HG02852 (cell line): Measurements from ENCODE around the gene KIF15.

Experiments used
- ATAC-seq: cut with Tn5 transposase; IDR thresholded peaks from one replicate; pipeline ENCODE4 v1.9.1; 2021; ENCODE audit warnings: mild to moderate bottlenecking, moderate library complexity; ENCODE audit not compliant: unreplicated experiment

Gene KIF15

DNA sequence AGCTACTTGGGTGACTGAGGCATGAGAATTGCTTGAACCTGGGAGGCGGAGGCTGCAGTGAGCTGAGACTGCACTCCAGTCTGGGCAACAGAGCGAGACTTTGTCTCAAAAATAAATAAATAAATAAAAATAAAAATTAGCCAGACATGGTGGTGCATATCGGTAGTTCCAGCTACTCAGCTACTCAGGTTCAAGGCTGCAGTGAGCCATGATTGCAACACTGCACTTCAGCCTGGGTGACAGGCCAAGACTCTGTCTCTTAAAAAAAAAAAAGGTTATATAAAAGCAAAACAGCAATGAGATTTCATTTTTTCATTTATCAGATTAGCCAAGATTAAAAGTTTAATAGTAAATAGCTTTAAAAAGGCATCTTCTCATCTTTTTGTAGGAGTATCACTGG lies 115.7 kb downstream of the KIF15 start:
- no peak for ATAC-seq

- no peak for ATAC-seq
Observed at GRCh38 chr3:44880284-44880683, 118.7 kb downstream of the KIF15 start.

GRCh38 chr3:44883213-44883955 lies 121.8 kb downstream of the KIF15 start:
- ATAC-seq: no peak

- ATAC-seq: no peak
Observed at GRCh38 chr3:44883999-44884431, 122.4 kb downstream of the KIF15 start.

DNA sequence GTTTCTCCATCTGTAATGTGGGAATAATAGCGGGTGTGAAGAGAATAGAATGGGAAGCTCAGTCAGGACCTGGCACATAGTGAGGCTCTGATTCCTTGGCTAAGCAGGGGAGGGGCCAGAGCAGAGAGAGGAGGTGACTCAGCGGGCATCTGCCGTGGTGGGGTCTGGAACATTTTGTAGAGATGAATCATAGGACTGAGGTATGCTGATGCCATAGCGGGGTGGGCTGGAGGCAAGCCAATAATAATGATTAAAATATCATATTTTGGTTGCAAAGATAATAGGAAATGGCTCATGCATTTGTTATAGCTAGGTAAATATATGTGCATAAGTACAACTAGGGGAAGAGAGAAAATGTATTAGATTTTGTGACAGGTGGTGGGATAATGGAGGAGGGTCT lies 124.0 kb downstream of the KIF15 start:
- no peak for ATAC-seq

GRCh38 chr3:44886561-44886960 lies 125.0 kb downstream of the KIF15 start:
- ATAC-seq: no peak

- ATAC-seq: no peak
Observed at GRCh38 chr3:44887101-44887500, 125.5 kb downstream of the KIF15 start.

GRCh38 chr3:44890258-44890657 lies 128.7 kb downstream of the KIF15 start:
- no peak for ATAC-seq

GRCh38 chr3:44890852-44891251 lies 129.3 kb downstream of the KIF15 start:
- no peak for ATAC-seq

DNA sequence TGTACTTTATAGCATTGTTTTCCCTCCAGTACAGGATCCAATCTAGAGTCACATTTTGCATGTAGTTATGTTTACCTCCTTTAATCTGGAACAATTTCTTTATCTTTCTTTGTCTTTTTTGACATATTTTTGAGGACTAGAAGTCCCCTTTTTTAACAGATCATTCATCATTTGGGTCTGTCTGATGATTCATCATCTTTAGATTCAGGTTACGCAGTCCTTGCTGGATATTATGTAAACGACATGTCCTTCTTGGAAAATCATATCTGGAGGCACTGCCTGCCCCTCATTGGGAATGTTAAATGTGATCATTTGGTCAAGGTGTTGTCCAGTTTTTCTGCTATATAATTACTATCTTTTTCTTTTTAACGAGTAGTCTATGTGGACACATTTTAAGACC lies 131.1 kb downstream of the KIF15 start:
- no peak for ATAC-seq

- no peak for ATAC-seq
Observed at GRCh38 chr3:44893097-44893496, 131.5 kb downstream of the KIF15 start.

DNA sequence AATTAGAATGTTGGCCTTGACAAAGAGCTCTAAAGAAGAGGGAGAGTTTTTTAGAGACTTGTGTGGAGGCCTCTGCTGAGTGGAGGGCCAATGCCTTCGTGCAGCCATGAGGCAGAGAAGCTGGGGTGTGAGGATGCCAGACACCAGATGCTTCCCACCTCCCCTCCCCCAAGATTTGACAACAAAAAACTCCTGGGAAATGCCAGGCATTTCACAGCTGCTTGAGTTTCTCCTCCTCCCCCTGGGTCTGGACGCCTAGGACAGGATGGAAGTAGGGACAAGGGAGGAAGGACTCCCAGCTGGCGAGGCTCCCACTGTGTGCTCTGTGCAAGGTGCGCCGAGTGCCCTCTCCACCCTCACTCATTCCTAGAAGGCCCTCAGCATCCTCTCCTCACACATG lies 132.9 kb downstream of the KIF15 start:
- no peak for ATAC-seq

DNA sequence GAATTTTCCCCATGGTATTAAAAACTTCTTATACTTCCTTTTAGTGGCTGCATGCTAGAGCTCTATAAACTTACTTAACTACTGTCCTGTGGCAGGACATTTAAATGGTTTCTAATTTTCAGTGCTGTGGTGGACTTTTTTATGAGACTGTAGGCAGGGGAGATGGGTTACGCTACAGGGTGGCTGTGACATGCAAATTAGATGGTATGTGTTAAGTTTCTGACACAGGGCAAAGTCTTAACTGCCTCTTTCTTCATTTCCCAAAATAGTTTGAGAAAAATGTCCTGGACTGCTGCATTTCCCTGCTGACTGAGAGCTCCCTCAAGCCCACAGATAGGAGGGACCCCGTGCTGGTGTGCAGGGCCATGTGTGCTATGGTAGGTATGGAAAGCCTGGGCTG lies 134.8 kb downstream of the KIF15 start:
- ATAC-seq: no peak

- no peak for ATAC-seq
Observed at GRCh38 chr3:44899683-44900367, 138.2 kb downstream of the KIF15 start.

- no peak for ATAC-seq
Observed at GRCh38 chr3:44902628-44903027, 141.0 kb downstream of the KIF15 start.
